WTC11 (cell line): ENCODE measurements around the gene DLL1. TPM values are rescaled to one million over a fixed set of nuclear protein-coding genes. Genes with fewer than 3 reads are reported as not detected.

Experiments used
- ATAC-seq: fragments of 200-7000 bp; cut with Tn5 transposase; 2 replicates; pipeline ENCODE4 v1.10.0; 2021; ENCODE audit warnings: mild to moderate bottlenecking, moderate library complexity
- CTCF ChIA-PET: fragments of 300-600 bp; sonication (Branson Sonifier 250); formaldehyde crosslinking; loops from one replicate; lab custom pipeline; 2021; ENCODE audit warnings: antibody characterized with exemption; lab: Charles Lee
- POLR2A ChIA-PET: fragments of 350-600 bp; sonication (Branson Sonifier 250); formaldehyde crosslinking; loops from one replicate; lab custom pipeline; 2021; ENCODE audit warnings: antibody characterized with exemption; lab: Charles Lee
- DNase-seq: peaks from one replicate; pipeline ENCODE4 v3.0.0; 2021; ENCODE audit warnings: low spot score
- H3K27ac Mint-ChIP-seq: 2 replicates; pipeline ENCODE4 v1.8.0; 2021; ENCODE audit warnings: mixed read lengths
- H3K27me3 Mint-ChIP-seq: 2 replicates; pipeline ENCODE4 v1.8.0; 2021; ENCODE audit warnings: low read depth, mild to moderate bottlenecking, moderate library complexity, mixed read lengths
- H3K36me3 Mint-ChIP-seq: 2 replicates; pipeline ENCODE4 v1.8.0; 2021; ENCODE audit warnings: mixed read lengths
- H3K4me1 Mint-ChIP-seq: 2 replicates; pipeline ENCODE4 v1.8.0; 2022; ENCODE audit warnings: mixed read lengths
- H3K4me3 Mint-ChIP-seq: 2 replicates; pipeline ENCODE4 v1.8.0; 2021; ENCODE audit warnings: mild to moderate bottlenecking, moderate library complexity, mixed read lengths
- H3K9me3 Mint-ChIP-seq: 2 replicates; pipeline ENCODE4 v1.8.0; 2021; ENCODE audit warnings: mixed read lengths
- ARID4B ChIP-seq: sonication (generic); formaldehyde crosslinking; IDR thresholded peaks from 2 replicates; pipeline ENCODE4 v1.8.0; 2023; ENCODE audit warnings: missing genetic modification reagents, mild to moderate bottlenecking, borderline replicate concordance
- ATF1 ChIP-seq: sonication (generic); formaldehyde crosslinking; IDR thresholded peaks from 2 replicates; pipeline ENCODE4 v1.8.1; 2023; ENCODE audit warnings: mild to moderate bottlenecking, moderate library complexity, missing genetic modification reagents
- ATF6 ChIP-seq: sonication (generic); formaldehyde crosslinking; IDR thresholded peaks from 2 replicates; pipeline ENCODE4 v1.8.1; 2023; ENCODE audit warnings: mild to moderate bottlenecking, missing genetic modification reagents
- E2F1 ChIP-seq: sonication (generic); formaldehyde crosslinking; IDR thresholded peaks from 2 replicates; pipeline ENCODE4 v1.8.0; 2022; ENCODE audit warnings: mild to moderate bottlenecking, missing genetic modification reagents
- GRHL2 ChIP-seq: fragments of 250-450 bp; sonication (Bioruptor Pico); IDR thresholded peaks from 2 replicates; pipeline ENCODE4 v1.8.0; 2022; ENCODE audit warnings: mild to moderate bottlenecking, moderate library complexity; ENCODE audit not compliant: insufficient replicate concordance, severe bottlenecking
- GTF2I ChIP-seq: fragments of 250-450 bp; sonication (Bioruptor Pico); conservative IDR thresholded peaks from 2 replicates; pipeline ENCODE4 v1.4.0; 2021; ENCODE audit warnings: mild to moderate bottlenecking
- NFATC4 ChIP-seq: fragments of 250-450 bp; sonication (Bioruptor Pico); IDR thresholded peaks from 2 replicates; pipeline ENCODE4 v1.9.0; 2021; ENCODE audit warnings: mild to moderate bottlenecking
- NFYB ChIP-seq: sonication (generic); formaldehyde crosslinking; conservative IDR thresholded peaks from 2 replicates; pipeline ENCODE4 v1.8.0; 2022; ENCODE audit warnings: low read depth, missing genetic modification reagents
- PRDM15 ChIP-seq: sonication (generic); formaldehyde crosslinking; IDR thresholded peaks from 2 replicates; pipeline ENCODE4 v1.8.0; 2022; ENCODE audit warnings: missing genetic modification reagents
- PRRX2 ChIP-seq: fragments of 250-450 bp; sonication (Bioruptor Pico); IDR thresholded peaks from 2 replicates; pipeline ENCODE4 v1.8.0; 2021; ENCODE audit warnings: mild to moderate bottlenecking
- SMAD4 ChIP-seq: sonication (generic); formaldehyde crosslinking; IDR thresholded peaks from 2 replicates; pipeline ENCODE4 v1.8.0; 2022; ENCODE audit warnings: mild to moderate bottlenecking, missing genetic modification reagents
- TEAD4 ChIP-seq: sonication (generic); formaldehyde crosslinking; IDR thresholded peaks from 2 replicates; pipeline ENCODE4 v1.8.0; 2022; ENCODE audit warnings: mild to moderate bottlenecking, missing genetic modification reagents
- TP53 ChIP-seq: sonication (generic); formaldehyde crosslinking; IDR thresholded peaks from 2 replicates; pipeline ENCODE4 v1.8.1; 2023; ENCODE audit warnings: mild to moderate bottlenecking, missing genetic modification reagents
- total RNA-seq: library from RNA; stranded (reverse); gene quantifications from 3 replicates; pipeline ENCODE4 v1.2.3, GENCODE V29; 2021
- TF ChIP-seq, protein P1 (sequence below): sonication (generic); formaldehyde crosslinking; IDR thresholded peaks from 2 replicates; pipeline ENCODE4 v1.8.0; 2023; ENCODE audit warnings: mild to moderate bottlenecking, missing genetic modification reagents
- TF ChIP-seq, protein P2 (sequence below): sonication (generic); formaldehyde crosslinking; IDR thresholded peaks from 2 replicates; pipeline ENCODE4 v1.8.1; 2023; ENCODE audit warnings: mild to moderate bottlenecking, missing genetic modification reagents, moderate library complexity
- TF ChIP-seq, protein P3 (sequence below): sonication (generic); formaldehyde crosslinking; IDR thresholded peaks from 2 replicates; pipeline ENCODE4 v1.8.1; 2022; ENCODE audit warnings: missing genetic modification reagents, borderline replicate concordance
- TF ChIP-seq, protein P4 (sequence below): sonication (generic); formaldehyde crosslinking; IDR thresholded peaks from 2 replicates; pipeline ENCODE4 v1.8.1; 2022; ENCODE audit warnings: mild to moderate bottlenecking, moderate library complexity, missing genetic modification reagents
- TF ChIP-seq, protein P5 (sequence below): fragments of 250-450 bp; sonication (Bioruptor Pico); IDR thresholded peaks from 2 replicates; pipeline ENCODE4 v2.1.2; 2022; ENCODE audit warnings: mild to moderate bottlenecking, moderate library complexity

The DLL1 gene
- total RNA-seq, 1 experiment from 2014 or later: 25.3 TPM

GRCh38 chr6:170298688-170299087, 7.8 kb upstream of the DLL1 start:
- no peak overlapping the region for H3K4me3 Mint-ChIP-seq
- TF ChIP-seq NFYB (CRISPR knock-in tag) (no peak), GRHL2 (CRISPR knock-in tag) (no peak), TEAD4 (CRISPR knock-in tag) (no peak), NFATC4 (no peak), ARID4B (no peak), SMAD4 (CRISPR knock-in tag) (no peak), GTF2I (CRISPR knock-in tag) (no peak), PRRX2 (CRISPR knock-in tag) (no peak), TP53 (CRISPR knock-in tag) (no peak), ATF1 (CRISPR knock-in tag) (no peak), ATF6 (CRISPR knock-in tag) (no peak), E2F1 (no peak), PRDM15 (CRISPR knock-in tag) (no peak)
- TF ChIP-seq, protein P1, sequence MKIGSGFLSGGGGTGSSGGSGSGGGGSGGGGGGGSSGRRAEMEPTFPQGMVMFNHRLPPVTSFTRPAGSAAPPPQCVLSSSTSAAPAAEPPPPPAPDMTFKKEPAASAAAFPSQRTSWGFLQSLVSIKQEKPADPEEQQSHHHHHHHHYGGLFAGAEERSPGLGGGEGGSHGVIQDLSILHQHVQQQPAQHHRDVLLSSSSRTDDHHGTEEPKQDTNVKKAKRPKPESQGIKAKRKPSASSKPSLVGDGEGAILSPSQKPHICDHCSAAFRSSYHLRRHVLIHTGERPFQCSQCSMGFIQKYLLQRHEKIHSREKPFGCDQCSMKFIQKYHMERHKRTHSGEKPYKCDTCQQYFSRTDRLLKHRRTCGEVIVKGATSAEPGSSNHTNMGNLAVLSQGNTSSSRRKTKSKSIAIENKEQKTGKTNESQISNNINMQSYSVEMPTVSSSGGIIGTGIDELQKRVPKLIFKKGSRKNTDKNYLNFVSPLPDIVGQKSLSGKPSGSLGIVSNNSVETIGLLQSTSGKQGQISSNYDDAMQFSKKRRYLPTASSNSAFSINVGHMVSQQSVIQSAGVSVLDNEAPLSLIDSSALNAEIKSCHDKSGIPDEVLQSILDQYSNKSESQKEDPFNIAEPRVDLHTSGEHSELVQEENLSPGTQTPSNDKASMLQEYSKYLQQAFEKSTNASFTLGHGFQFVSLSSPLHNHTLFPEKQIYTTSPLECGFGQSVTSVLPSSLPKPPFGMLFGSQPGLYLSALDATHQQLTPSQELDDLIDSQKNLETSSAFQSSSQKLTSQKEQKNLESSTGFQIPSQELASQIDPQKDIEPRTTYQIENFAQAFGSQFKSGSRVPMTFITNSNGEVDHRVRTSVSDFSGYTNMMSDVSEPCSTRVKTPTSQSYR (CRISPR knock-in tag): no peak
- TF ChIP-seq, protein P2, sequence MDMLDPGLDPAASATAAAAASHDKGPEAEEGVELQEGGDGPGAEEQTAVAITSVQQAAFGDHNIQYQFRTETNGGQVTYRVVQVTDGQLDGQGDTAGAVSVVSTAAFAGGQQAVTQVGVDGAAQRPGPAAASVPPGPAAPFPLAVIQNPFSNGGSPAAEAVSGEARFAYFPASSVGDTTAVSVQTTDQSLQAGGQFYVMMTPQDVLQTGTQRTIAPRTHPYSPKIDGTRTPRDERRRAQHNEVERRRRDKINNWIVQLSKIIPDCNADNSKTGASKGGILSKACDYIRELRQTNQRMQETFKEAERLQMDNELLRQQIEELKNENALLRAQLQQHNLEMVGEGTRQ: no peak
- TF ChIP-seq, protein P3, sequence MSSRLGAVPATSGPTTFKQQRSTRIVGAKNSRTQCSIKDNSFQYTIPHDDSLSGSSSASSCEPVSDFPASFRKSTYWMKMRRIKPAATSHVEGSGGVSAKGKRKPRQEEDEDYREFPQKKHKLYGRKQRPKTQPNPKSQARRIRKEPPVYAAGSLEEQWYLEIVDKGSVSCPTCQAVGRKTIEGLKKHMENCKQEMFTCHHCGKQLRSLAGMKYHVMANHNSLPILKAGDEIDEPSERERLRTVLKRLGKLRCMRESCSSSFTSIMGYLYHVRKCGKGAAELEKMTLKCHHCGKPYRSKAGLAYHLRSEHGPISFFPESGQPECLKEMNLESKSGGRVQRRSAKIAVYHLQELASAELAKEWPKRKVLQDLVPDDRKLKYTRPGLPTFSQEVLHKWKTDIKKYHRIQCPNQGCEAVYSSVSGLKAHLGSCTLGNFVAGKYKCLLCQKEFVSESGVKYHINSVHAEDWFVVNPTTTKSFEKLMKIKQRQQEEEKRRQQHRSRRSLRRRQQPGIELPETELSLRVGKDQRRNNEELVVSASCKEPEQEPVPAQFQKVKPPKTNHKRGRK: no peak
- TF ChIP-seq, protein P4, sequence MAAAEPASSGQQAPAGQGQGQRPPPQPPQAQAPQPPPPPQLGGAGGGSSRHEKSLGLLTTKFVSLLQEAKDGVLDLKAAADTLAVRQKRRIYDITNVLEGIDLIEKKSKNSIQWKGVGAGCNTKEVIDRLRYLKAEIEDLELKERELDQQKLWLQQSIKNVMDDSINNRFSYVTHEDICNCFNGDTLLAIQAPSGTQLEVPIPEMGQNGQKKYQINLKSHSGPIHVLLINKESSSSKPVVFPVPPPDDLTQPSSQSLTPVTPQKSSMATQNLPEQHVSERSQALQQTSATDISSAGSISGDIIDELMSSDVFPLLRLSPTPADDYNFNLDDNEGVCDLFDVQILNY (CRISPR knock-in tag): no peak
- TF ChIP-seq, protein P5, sequence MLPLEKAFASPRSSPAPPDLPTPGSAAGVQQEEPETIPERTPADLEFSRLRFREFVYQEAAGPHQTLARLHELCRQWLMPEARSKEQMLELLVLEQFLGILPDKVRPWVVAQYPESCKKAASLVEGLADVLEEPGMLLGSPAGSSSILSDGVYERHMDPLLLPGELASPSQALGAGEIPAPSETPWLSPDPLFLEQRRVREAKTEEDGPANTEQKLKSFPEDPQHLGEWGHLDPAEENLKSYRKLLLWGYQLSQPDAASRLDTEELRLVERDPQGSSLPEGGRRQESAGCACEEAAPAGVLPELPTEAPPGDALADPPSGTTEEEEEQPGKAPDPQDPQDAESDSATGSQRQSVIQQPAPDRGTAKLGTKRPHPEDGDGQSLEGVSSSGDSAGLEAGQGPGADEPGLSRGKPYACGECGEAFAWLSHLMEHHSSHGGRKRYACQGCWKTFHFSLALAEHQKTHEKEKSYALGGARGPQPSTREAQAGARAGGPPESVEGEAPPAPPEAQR (CRISPR knock-in tag): no peak
- POLR2A ChIA-PET: no interaction called here
- ATAC-seq: no peak
- H3K4me1 Mint-ChIP-seq: peaks cover 30% of the 10 kb centered on the region
- H3K27me3 Mint-ChIP-seq: peaks cover 86% of the 10 kb centered on the region
- peaks cover 47% of the 10 kb centered on the region for H3K9me3 Mint-ChIP-seq
- CTCF ChIA-PET: interaction anchor here (1.3 kb wide), 1 partner anchor 467 kb away, joined by 4 read pairs; no protein-coding TSS in a partner anchor
- no peak for DNase-seq
- H3K27ac Mint-ChIP-seq: no peak overlapping the region
- peaks cover 50% of the 10 kb centered on the region for H3K36me3 Mint-ChIP-seq
